ENCODE data around the gene ZNF280B.
"Not testable (repeated sequence)": the region's sequence is repeated elsewhere in the genome, so short reads cannot be mapped to it uniquely, and the experiment has no call there.

Gene ZNF280B

GRCh38 chr22:22509912-22510311, 1.4 kb upstream of the ZNF280B start:
- DNase-seq (ENCODE audit: low read depth in 2 of 3, low spot score in 2 of 3): not testable (repeated sequence)

- peak in 1 of 3 experiments; percentile 1 for DNase-seq (ENCODE audit: low read depth in 2 of 3, low spot score in 2 of 3)
Observed at GRCh38 chr22:22507743-22508273, 734 bp downstream of the ZNF280B start.

GRCh38 chr22:22506736-22507135, 1.8 kb downstream of the ZNF280B start:
- DNase-seq (ENCODE audit: low read depth in 2 of 3, low spot score in 2 of 3): no peak

- no peak for DNase-seq (ENCODE audit: low read depth in 2 of 3, low spot score in 2 of 3)
Observed at GRCh38 chr22:22498267-22498666, 10.3 kb downstream of the ZNF280B start.

- DNase-seq (ENCODE audit: low read depth in 2 of 3, low spot score in 2 of 3): not testable (repeated sequence)
Observed at GRCh38 chr22:22491589-22491988, 17.0 kb downstream of the ZNF280B start.

- DNase-seq (ENCODE audit: low read depth in 2 of 3, low spot score in 2 of 3): no peak
Observed at GRCh38 chr22:22488736-22489135, 19.8 kb downstream of the ZNF280B start.

- no peak for DNase-seq (ENCODE audit: low read depth in 2 of 3, low spot score in 2 of 3)
Observed at GRCh38 chr22:22487869-22488597, 20.5 kb downstream of the ZNF280B start.

GRCh38 chr22:22487059-22487458, 21.5 kb downstream of the ZNF280B start:
- no peak for DNase-seq (ENCODE audit: low read depth in 2 of 3, low spot score in 2 of 3)

- DNase-seq (ENCODE audit: low read depth in 2 of 3, low spot score in 2 of 3): no peak
Observed at GRCh38 chr22:22486132-22486899, 22.2 kb downstream of the ZNF280B start.

GRCh38 chr22:22485524-22485923, 23.0 kb downstream of the ZNF280B start:
- no peak for DNase-seq (ENCODE audit: low read depth in 2 of 3, low spot score in 2 of 3)

GRCh38 chr22:22484023-22484422, 24.5 kb downstream of the ZNF280B start:
- DNase-seq (ENCODE audit: low read depth in 2 of 3, low spot score in 2 of 3): no peak

- DNase-seq (ENCODE audit: low read depth in 2 of 3, low spot score in 2 of 3): no peak
Observed at GRCh38 chr22:22480940-22481339, 27.6 kb downstream of the ZNF280B start.

GRCh38 chr22:22479999-22480532, 28.5 kb downstream of the ZNF280B start:
- DNase-seq (ENCODE audit: low read depth in 2 of 3, low spot score in 2 of 3): no peak

GRCh38 chr22:22479116-22479515, 29.4 kb downstream of the ZNF280B start:
- no peak for DNase-seq (ENCODE audit: low read depth in 2 of 3, low spot score in 2 of 3)

GRCh38 chr22:22478470-22478869, 30.1 kb downstream of the ZNF280B start:
- DNase-seq (ENCODE audit: low read depth in 2 of 3, low spot score in 2 of 3): no peak

- DNase-seq (ENCODE audit: low read depth in 2 of 3, low spot score in 2 of 3): no peak
Observed at GRCh38 chr22:22474733-22475132, 33.8 kb downstream of the ZNF280B start.

GRCh38 chr22:22471104-22471503, 37.4 kb downstream of the ZNF280B start:
- not testable (repeated sequence) for DNase-seq (ENCODE audit: low read depth in 2 of 3, low spot score in 2 of 3)

GRCh38 chr22:22469527-22469926, 39.0 kb downstream of the ZNF280B start:
- DNase-seq (ENCODE audit: low read depth in 2 of 3, low spot score in 2 of 3): no peak

- DNase-seq (ENCODE audit: low read depth in 2 of 3, low spot score in 2 of 3): not testable (repeated sequence)
Observed at GRCh38 chr22:22468794-22469469, 39.6 kb downstream of the ZNF280B start.

- no peak for DNase-seq (ENCODE audit: low read depth in 2 of 3, low spot score in 2 of 3)
Observed at GRCh38 chr22:22467112-22467511, 41.4 kb downstream of the ZNF280B start.

GRCh38 chr22:22465782-22466181, 42.8 kb downstream of the ZNF280B start:
- DNase-seq (ENCODE audit: low read depth in 2 of 3, low spot score in 2 of 3): no peak

All from activated CD8-positive, alpha-beta memory T cell treated with anti-CD3 and anti-CD28 coated beads for 48 hours (primary cell).